Memory B cell (primary cell): ENCODE results near the gene PNISR.

ENCODE experiments used
- ATAC-seq: fragments of 150-1000 bp; cut with Tn5 transposase; 2 replicates; pipeline ENCODE4 v1.10.0; 2021; ENCODE audit warnings: low read depth, mild to moderate bottlenecking, moderate library complexity
- DNase-seq, 2 donors: peaks; one replicate each; pipeline ENCODE4 v3.0.0; 2022; ENCODE audit warnings: low spot score in 2 of 2
- H3K27ac Mint-ChIP-seq: one replicate; pipeline ENCODE4 v1.8.0; 2022; ENCODE audit warnings: mild to moderate bottlenecking, moderate library complexity, mixed read lengths
- H3K27me3 Mint-ChIP-seq: one replicate; pipeline ENCODE4 v1.8.0; 2022; ENCODE audit warnings: mixed read lengths
- H3K36me3 Mint-ChIP-seq: one replicate; pipeline ENCODE4 v1.8.0; 2022; ENCODE audit warnings: mild to moderate bottlenecking, mixed read lengths
- H3K4me1 Mint-ChIP-seq: one replicate; pipeline ENCODE4 v1.8.0; 2022; ENCODE audit warnings: mixed read lengths
- H3K4me3 Mint-ChIP-seq: one replicate; pipeline ENCODE4 v1.8.0; 2022; ENCODE audit warnings: mild to moderate bottlenecking, moderate library complexity, mixed read lengths
- H3K9me3 Mint-ChIP-seq: one replicate; pipeline ENCODE4 v1.8.0; 2022; ENCODE audit warnings: mixed read lengths

The PNISR gene

GRCh38 chr6:99378636-99379035, 46.5 kb downstream of the PNISR start:
- peaks cover 14% of the 10 kb centered on the region for H3K36me3 Mint-ChIP-seq
- DNase-seq, result no peak
- no peak for ATAC-seq

GRCh38 chr6:99369533-99369932, 55.6 kb downstream of the PNISR start:
- peaks cover 3% of the 10 kb centered on the region for H3K36me3 Mint-ChIP-seq
- H3K27ac Mint-ChIP-seq, result no peak overlapping the region
- ATAC-seq (no peak), DNase-seq (no peak)
- H3K9me3 Mint-ChIP-seq, result no peaks in the 10 kb centered on the region
- no peaks in the 10 kb centered on the region for H3K4me1 Mint-ChIP-seq
- no peaks in the 10 kb centered on the region for H3K27me3 Mint-ChIP-seq
- no peak overlapping the region for H3K4me3 Mint-ChIP-seq

More at GRCh38 chr6:99378636-99379035, 46.5 kb downstream of the PNISR start:
- Mint-ChIP-seq H3K27me3 (no peaks in the 10 kb centered on the region), H3K9me3 (no peaks in the 10 kb centered on the region), H3K4me1 (no peaks in the 10 kb centered on the region), H3K27ac (no peak overlapping the region), H3K4me3 (no peak overlapping the region)

- H3K4me1 Mint-ChIP-seq, result peaks cover 2% of the 10 kb centered on the region
- no peaks in the 10 kb centered on the region for H3K9me3 Mint-ChIP-seq
- no peak overlapping the region for H3K27ac Mint-ChIP-seq
- H3K4me3 Mint-ChIP-seq, result no peak overlapping the region
- H3K27me3 Mint-ChIP-seq, result peaks cover 5% of the 10 kb centered on the region
- peaks cover 3% of the 10 kb centered on the region for H3K36me3 Mint-ChIP-seq
- DNase-seq (no peak), ATAC-seq (no peak)
Observed at GRCh38 chr6:99366852-99367251, 58.3 kb downstream of the PNISR start.

- ATAC-seq, result no peak
- peaks cover 13% of the 10 kb centered on the region for H3K27me3 Mint-ChIP-seq
- H3K9me3 Mint-ChIP-seq, result no peaks in the 10 kb centered on the region
- H3K27ac Mint-ChIP-seq, result no peak overlapping the region
- H3K4me3 Mint-ChIP-seq, result no peak overlapping the region
- H3K36me3 Mint-ChIP-seq, result no peaks in the 10 kb centered on the region
- DNase-seq, result no peak
- peaks cover 2% of the 10 kb centered on the region for H3K4me1 Mint-ChIP-seq
Observed at GRCh38 chr6:99364026-99364425, 61.1 kb downstream of the PNISR start.

- Mint-ChIP-seq H3K4me1 (peaks cover 2% of the 10 kb centered on the region), H3K4me3 (no peak overlapping the region), H3K27me3 (peaks cover 13% of the 10 kb centered on the region), H3K9me3 (no peaks in the 10 kb centered on the region), H3K27ac (no peak overlapping the region), H3K36me3 (no peaks in the 10 kb centered on the region)
- DNase-seq (no peak), ATAC-seq (no peak)
Observed at GRCh38 chr6:99362678-99363268, 62.3 kb downstream of the PNISR start.

GRCh38 chr6:99359800-99360199, 65.3 kb downstream of the PNISR start:
- ATAC-seq, result no peak
- DNase-seq, result no peak
- peaks cover 2% of the 10 kb centered on the region for H3K4me1 Mint-ChIP-seq
- no peak overlapping the region for H3K4me3 Mint-ChIP-seq
- no peaks in the 10 kb centered on the region for H3K36me3 Mint-ChIP-seq
- no peaks in the 10 kb centered on the region for H3K9me3 Mint-ChIP-seq
- peaks cover 22% of the 10 kb centered on the region for H3K27me3 Mint-ChIP-seq
- no peak overlapping the region for H3K27ac Mint-ChIP-seq

GRCh38 chr6:99356641-99357040, 68.5 kb downstream of the PNISR start:
- Mint-ChIP-seq H3K27me3 (peaks cover 23% of the 10 kb centered on the region), H3K4me3 (no peak overlapping the region), H3K4me1 (no peaks in the 10 kb centered on the region), H3K27ac (no peak overlapping the region), H3K9me3 (no peaks in the 10 kb centered on the region), H3K36me3 (no peaks in the 10 kb centered on the region)
- DNase-seq (no peak), ATAC-seq (no peak)

GRCh38 chr6:99354983-99355382, 70.1 kb downstream of the PNISR start:
- DNase-seq (no peak), ATAC-seq (no peak)
- Mint-ChIP-seq H3K4me1 (no peaks in the 10 kb centered on the region), H3K36me3 (no peaks in the 10 kb centered on the region), H3K4me3 (no peak overlapping the region), H3K9me3 (no peaks in the 10 kb centered on the region), H3K27ac (no peak overlapping the region), H3K27me3 (peaks cover 22% of the 10 kb centered on the region)

GRCh38 chr6:99353126-99353525, 72.0 kb downstream of the PNISR start:
- Mint-ChIP-seq H3K9me3 (no peaks in the 10 kb centered on the region), H3K4me1 (no peaks in the 10 kb centered on the region), H3K27me3 (peaks cover 24% of the 10 kb centered on the region), H3K4me3 (no peak overlapping the region), H3K36me3 (no peaks in the 10 kb centered on the region), H3K27ac (no peak overlapping the region)
- ATAC-seq (no peak), DNase-seq (no peak)

GRCh38 chr6:99350573-99350972, 74.5 kb downstream of the PNISR start:
- H3K27me3 Mint-ChIP-seq, result peaks cover 20% of the 10 kb centered on the region
- no peaks in the 10 kb centered on the region for H3K9me3 Mint-ChIP-seq
- H3K36me3 Mint-ChIP-seq, result no peaks in the 10 kb centered on the region
- no peak overlapping the region for H3K4me3 Mint-ChIP-seq
- ATAC-seq (no peak), DNase-seq (no peak)
- no peak overlapping the region for H3K27ac Mint-ChIP-seq
- H3K4me1 Mint-ChIP-seq, result no peaks in the 10 kb centered on the region

- Mint-ChIP-seq H3K9me3 (no peaks in the 10 kb centered on the region), H3K27ac (no peak within 1 kb of the TSS), H3K4me3 (peak within 1 kb of the TSS; percentile 41), H3K27me3 (peaks cover 19% of the 10 kb centered on the region), H3K36me3 (no peaks in the 10 kb centered on the region), H3K4me1 (no peaks in the 10 kb centered on the region)
- ATAC-seq (peak; percentile 37), DNase-seq (peak in 1 of 2 donors; percentile 14)
Observed at GRCh38 chr6:99349171-99350141, 75.7 kb downstream of the PNISR start, which contains the start of gene FAXC. TSS of gene FAXC (minus strand) at chr6:99349674. CDS start at chr6:99349372, 302 bp downstream.

- no peaks in the 10 kb centered on the region for H3K9me3 Mint-ChIP-seq
- ATAC-seq (no peak), DNase-seq (no peak)
- no peak overlapping the region for H3K4me3 Mint-ChIP-seq
- no peak overlapping the region for H3K27ac Mint-ChIP-seq
- H3K27me3 Mint-ChIP-seq, result peaks cover 21% of the 10 kb centered on the region
- no peaks in the 10 kb centered on the region for H3K4me1 Mint-ChIP-seq
- H3K36me3 Mint-ChIP-seq, result no peaks in the 10 kb centered on the region
Observed at GRCh38 chr6:99348288-99349170, 76.6 kb downstream of the PNISR start.
